Measurements from ENCODE around the gene STRBP.

The STRBP gene

DNA sequence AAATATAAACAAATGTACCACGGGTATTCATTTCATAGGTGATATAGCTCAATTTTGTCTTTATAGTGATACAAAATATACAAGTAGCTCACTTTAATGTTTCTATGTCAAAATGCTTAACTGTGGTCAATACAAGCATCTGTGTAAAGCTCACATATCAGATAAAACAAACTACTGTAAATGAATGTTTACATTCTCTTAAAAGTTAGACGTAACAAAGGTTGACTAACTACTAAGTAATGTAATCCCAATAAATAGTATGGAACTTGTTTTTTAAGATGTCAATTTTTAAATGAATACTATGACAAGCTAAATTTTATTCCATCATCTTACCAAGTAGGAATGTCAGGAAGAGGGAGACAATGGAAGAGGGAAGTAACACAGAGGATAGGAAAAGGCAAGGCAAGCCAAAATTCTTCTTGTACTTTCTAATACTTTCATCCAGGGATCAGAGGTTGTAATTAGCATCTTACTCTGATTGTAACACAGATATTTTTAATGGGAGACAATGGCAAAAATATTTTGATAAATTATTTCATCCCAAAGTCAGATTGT lies 105.5 kb downstream of the STRBP start:
- no peak for DNase-seq
- no peak for TF ChIP-seq EZH2 (optimal IDR thresholded peaks at IDR 0.05; ENCODE audit: low read depth, low read length)
- no peak for TF ChIP-seq EZH2phosphoT487 (IDR thresholded peaks at IDR 0.05; ENCODE audit: low read length)
- TF ChIP-seq, protein P1, sequence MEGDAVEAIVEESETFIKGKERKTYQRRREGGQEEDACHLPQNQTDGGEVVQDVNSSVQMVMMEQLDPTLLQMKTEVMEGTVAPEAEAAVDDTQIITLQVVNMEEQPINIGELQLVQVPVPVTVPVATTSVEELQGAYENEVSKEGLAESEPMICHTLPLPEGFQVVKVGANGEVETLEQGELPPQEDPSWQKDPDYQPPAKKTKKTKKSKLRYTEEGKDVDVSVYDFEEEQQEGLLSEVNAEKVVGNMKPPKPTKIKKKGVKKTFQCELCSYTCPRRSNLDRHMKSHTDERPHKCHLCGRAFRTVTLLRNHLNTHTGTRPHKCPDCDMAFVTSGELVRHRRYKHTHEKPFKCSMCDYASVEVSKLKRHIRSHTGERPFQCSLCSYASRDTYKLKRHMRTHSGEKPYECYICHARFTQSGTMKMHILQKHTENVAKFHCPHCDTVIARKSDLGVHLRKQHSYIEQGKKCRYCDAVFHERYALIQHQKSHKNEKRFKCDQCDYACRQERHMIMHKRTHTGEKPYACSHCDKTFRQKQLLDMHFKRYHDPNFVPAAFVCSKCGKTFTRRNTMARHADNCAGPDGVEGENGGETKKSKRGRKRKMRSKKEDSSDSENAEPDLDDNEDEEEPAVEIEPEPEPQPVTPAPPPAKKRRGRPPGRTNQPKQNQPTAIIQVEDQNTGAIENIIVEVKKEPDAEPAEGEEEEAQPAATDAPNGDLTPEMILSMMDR (IDR thresholded peaks at IDR 0.05; ENCODE audit: low read length): no peak

GRCh38 chr9:123162360-123162759 lies 106.0 kb downstream of the STRBP start:
- H3K4me2 ChIP-seq (ENCODE audit: low read depth, low read length): no peak overlapping the region
- no peaks in the 10 kb centered on the region for H3K27me3 ChIP-seq (replicated peaks; ENCODE audit: insufficient read depth, low read length)
- TF ChIP-seq, protein P1 (IDR thresholded peaks at IDR 0.05; ENCODE audit: low read length): no peak
- TF ChIP-seq EZH2 (optimal IDR thresholded peaks at IDR 0.05; ENCODE audit: low read depth, low read length) (no peak), EZH2phosphoT487 (IDR thresholded peaks at IDR 0.05; ENCODE audit: low read length) (no peak)
- no peak overlapping the region for H2AFZ ChIP-seq (ENCODE audit: low read length)
- H3K27ac ChIP-seq (ENCODE audit: low read length): no peak overlapping the region
- H3F3A ChIP-seq (ENCODE audit: insufficient read depth, low read length): no peaks in the 10 kb centered on the region
- no peaks in the 10 kb centered on the region for H3K9me2 ChIP-seq (replicated peaks; ENCODE audit: insufficient read depth, low read length)
- no peaks in the 10 kb centered on the region for H3K79me2 ChIP-seq (ENCODE audit: low read length)
- H4K20me1 ChIP-seq (ENCODE audit: insufficient read depth, low read length): no peaks in the 10 kb centered on the region
- H3K36me3 ChIP-seq (replicated peaks; ENCODE audit: insufficient read depth, low read length): no peaks in the 10 kb centered on the region
- H3K4me1 ChIP-seq (ENCODE audit: low read length): no peaks in the 10 kb centered on the region
- no peak overlapping the region for H3K9ac ChIP-seq (ENCODE audit: low read length)
- H3K4me3 ChIP-seq (ENCODE audit: low read length): no peak overlapping the region
- H3K9me3 ChIP-seq (replicated peaks; ENCODE audit: insufficient read depth, low read length): no peaks in the 10 kb centered on the region
- no peak for DNase-seq

More for the DNA sequence above, 105.5 kb downstream of the STRBP start:
- Histone ChIP-seq H3K36me3 (replicated peaks; ENCODE audit: insufficient read depth, low read length) (no peaks in the 10 kb centered on the region), H4K20me1 (ENCODE audit: insufficient read depth, low read length) (no peaks in the 10 kb centered on the region), H3K9me2 (replicated peaks; ENCODE audit: insufficient read depth, low read length) (no peaks in the 10 kb centered on the region), H3K27ac (ENCODE audit: low read length) (no peak overlapping the region), H2AFZ (ENCODE audit: low read length) (no peak overlapping the region), H3F3A (ENCODE audit: insufficient read depth, low read length) (no peaks in the 10 kb centered on the region), H3K9me3 (replicated peaks; ENCODE audit: insufficient read depth, low read length) (no peaks in the 10 kb centered on the region), H3K4me1 (ENCODE audit: low read length) (no peaks in the 10 kb centered on the region), H3K79me2 (ENCODE audit: low read length) (no peaks in the 10 kb centered on the region), H3K4me2 (ENCODE audit: low read depth, low read length) (no peak overlapping the region), H3K27me3 (replicated peaks; ENCODE audit: insufficient read depth, low read length) (no peaks in the 10 kb centered on the region), H3K9ac (ENCODE audit: low read length) (no peak overlapping the region), H3K4me3 (ENCODE audit: low read length) (no peak overlapping the region)

- no peaks in the 10 kb centered on the region for H3F3A ChIP-seq (ENCODE audit: insufficient read depth, low read length)
- H4K20me1 ChIP-seq (ENCODE audit: insufficient read depth, low read length): no peaks in the 10 kb centered on the region
- no peaks in the 10 kb centered on the region for H3K36me3 ChIP-seq (replicated peaks; ENCODE audit: insufficient read depth, low read length)
- H3K4me1 ChIP-seq (ENCODE audit: low read length): no peaks in the 10 kb centered on the region
- no peak overlapping the region for H3K4me2 ChIP-seq (ENCODE audit: low read depth, low read length)
- H3K9ac ChIP-seq (ENCODE audit: low read length): no peak overlapping the region
- H3K9me2 ChIP-seq (replicated peaks; ENCODE audit: insufficient read depth, low read length): no peaks in the 10 kb centered on the region
- TF ChIP-seq EZH2phosphoT487 (IDR thresholded peaks at IDR 0.05; ENCODE audit: low read length) (no peak), EZH2 (optimal IDR thresholded peaks at IDR 0.05; ENCODE audit: low read depth, low read length) (no peak)
- TF ChIP-seq, protein P1 (IDR thresholded peaks at IDR 0.05; ENCODE audit: low read length): no peak
- no peak overlapping the region for H3K4me3 ChIP-seq (ENCODE audit: low read length)
- no peak overlapping the region for H2AFZ ChIP-seq (ENCODE audit: low read length)
- DNase-seq: no peak
- H3K79me2 ChIP-seq (ENCODE audit: low read length): no peaks in the 10 kb centered on the region
- H3K27ac ChIP-seq (ENCODE audit: low read length): no peak overlapping the region
- H3K27me3 ChIP-seq (replicated peaks; ENCODE audit: insufficient read depth, low read length): no peaks in the 10 kb centered on the region
- H3K9me3 ChIP-seq (replicated peaks; ENCODE audit: insufficient read depth, low read length): no peaks in the 10 kb centered on the region
Observed at GRCh38 chr9:123157221-123157620, 111.2 kb downstream of the STRBP start.
